NB4 (cell line): ENCODE results near the gene TBC1D1.

Source experiments
- DNase-seq: peaks from one replicate; pipeline ENCODE4 v3.0.0; 2010; ENCODE audit warnings: low read depth
- H3K4me3 ChIP-seq: one replicate; pipeline ENCODE4 v1.5.1; 2011; ENCODE audit warnings: mild to moderate bottlenecking, low read depth, low read length, moderate library complexity
- MAX ChIP-seq: IDR thresholded peaks from 2 replicates; pipeline ENCODE4 v1.6.1; 2011; ENCODE audit warnings: low read depth, low read length
- MYC ChIP-seq: IDR thresholded peaks from 2 replicates; pipeline ENCODE4 v1.6.1; 2011; ENCODE audit warnings: low read depth, low read length
- POLR2A ChIP-seq: IDR thresholded peaks from 2 replicates; pipeline ENCODE4 v1.6.1; 2011; ENCODE audit warnings: mild to moderate bottlenecking; ENCODE audit not compliant: insufficient read length; ENCODE audit errors: extremely low read depth
- TF ChIP-seq, protein P1 (sequence below): IDR thresholded peaks from one replicate; pipeline ENCODE4 v1.5.1; 2012; ENCODE audit warnings: low read depth, low read length

Gene TBC1D1

GRCh38 chr4:37858872-37859271 lies 32.0 kb upstream of the TBC1D1 start:
- no peak overlapping the region for H3K4me3 ChIP-seq
- DNase-seq: no peak
- no peak for TF ChIP-seq MYC
- TF ChIP-seq MAX: no peak
- TF ChIP-seq, protein P1, sequence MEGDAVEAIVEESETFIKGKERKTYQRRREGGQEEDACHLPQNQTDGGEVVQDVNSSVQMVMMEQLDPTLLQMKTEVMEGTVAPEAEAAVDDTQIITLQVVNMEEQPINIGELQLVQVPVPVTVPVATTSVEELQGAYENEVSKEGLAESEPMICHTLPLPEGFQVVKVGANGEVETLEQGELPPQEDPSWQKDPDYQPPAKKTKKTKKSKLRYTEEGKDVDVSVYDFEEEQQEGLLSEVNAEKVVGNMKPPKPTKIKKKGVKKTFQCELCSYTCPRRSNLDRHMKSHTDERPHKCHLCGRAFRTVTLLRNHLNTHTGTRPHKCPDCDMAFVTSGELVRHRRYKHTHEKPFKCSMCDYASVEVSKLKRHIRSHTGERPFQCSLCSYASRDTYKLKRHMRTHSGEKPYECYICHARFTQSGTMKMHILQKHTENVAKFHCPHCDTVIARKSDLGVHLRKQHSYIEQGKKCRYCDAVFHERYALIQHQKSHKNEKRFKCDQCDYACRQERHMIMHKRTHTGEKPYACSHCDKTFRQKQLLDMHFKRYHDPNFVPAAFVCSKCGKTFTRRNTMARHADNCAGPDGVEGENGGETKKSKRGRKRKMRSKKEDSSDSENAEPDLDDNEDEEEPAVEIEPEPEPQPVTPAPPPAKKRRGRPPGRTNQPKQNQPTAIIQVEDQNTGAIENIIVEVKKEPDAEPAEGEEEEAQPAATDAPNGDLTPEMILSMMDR: no peak
- no peak for TF ChIP-seq POLR2A

DNA sequence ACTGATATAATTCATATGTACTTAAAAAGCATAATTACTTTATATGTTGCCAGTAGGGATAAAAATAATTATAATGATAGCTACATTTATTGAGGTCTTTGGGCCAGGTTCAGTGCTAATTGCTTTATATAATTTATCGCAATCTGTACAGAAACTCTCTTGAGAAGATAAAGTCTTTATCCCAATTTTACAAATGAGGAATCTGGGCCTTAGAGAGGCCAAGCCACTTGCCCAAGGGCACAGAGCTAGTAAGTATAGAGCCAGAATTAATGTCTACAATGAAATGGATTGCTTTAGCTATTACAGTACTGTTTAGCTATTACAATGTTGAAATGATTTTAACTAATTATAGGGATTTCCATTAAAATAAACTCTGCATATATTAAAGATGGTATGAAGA lies 30.6 kb upstream of the TBC1D1 start:
- DNase-seq: no peak
- H3K4me3 ChIP-seq: no peak overlapping the region
- TF ChIP-seq, protein P1: no peak
- no peak for TF ChIP-seq POLR2A
- no peak for TF ChIP-seq MYC
- no peak for TF ChIP-seq MAX

- TF ChIP-seq, protein P1: no peak
- no peak for TF ChIP-seq MAX
- no peak for TF ChIP-seq POLR2A
- no peak for TF ChIP-seq MYC
- no peak overlapping the region for H3K4me3 ChIP-seq
- DNase-seq: no peak
Observed at GRCh38 chr4:37862961-37863360, 27.9 kb upstream of the TBC1D1 start.

DNA sequence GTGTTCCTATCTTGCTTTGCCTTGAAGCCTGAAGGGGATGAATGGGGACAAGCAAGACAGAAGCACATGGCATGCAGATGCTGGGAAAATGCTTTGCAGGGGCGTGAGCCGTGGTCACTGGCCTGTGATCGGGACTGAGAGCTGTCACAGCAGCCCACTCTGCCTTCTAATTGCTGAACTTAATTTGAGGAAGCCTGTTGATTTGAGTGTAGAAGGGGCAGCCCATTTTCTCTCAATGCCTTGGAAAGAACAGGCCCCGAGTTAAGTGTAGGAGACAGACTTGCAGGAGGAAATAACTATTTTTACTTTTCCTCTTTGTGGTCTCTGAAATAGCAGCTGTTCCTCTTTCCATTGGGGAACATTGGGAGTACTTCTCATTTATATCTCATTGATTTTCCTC lies 26.1 kb upstream of the TBC1D1 start:
- no peak overlapping the region for H3K4me3 ChIP-seq
- DNase-seq: peak; percentile 88
- TF ChIP-seq MYC (peak; percentile 61), POLR2A (no peak), MAX (peak; percentile 96)
- TF ChIP-seq, protein P1: no peak

GRCh38 chr4:37865450-37865849 lies 25.4 kb upstream of the TBC1D1 start:
- no peak for DNase-seq
- no peak; the same call in 1 of the 2 replicates for TF ChIP-seq MAX
- TF ChIP-seq MYC: 0 out of 2 replicates have a peak, but pooled peaks have one; percentile 31
- TF ChIP-seq, protein P1: no peak
- peak overlapping the region; percentile 21 for H3K4me3 ChIP-seq

- no peak overlapping the region for H3K4me3 ChIP-seq
- no peak for DNase-seq
- TF ChIP-seq MAX: no peak
Observed at GRCh38 chr4:37867102-37867501, 23.8 kb upstream of the TBC1D1 start.
